ENCODE data around the gene ACADSB.

Gene ACADSB

GRCh38 chr10:123008355-123009104, at the start of gene ACADSB, which contains the start of gene IKZF5:
ACADSB (plus strand) TSS chr10:123009006; CDS start chr10:123009030, 24 bp downstream.
IKZF5 (minus strand) TSS chr10:123008795; CDS start chr10:122998625, 10,170 bp downstream.
- DNase-seq: peak; percentile 98

GRCh38 chr10:122962405-122962804, 46.4 kb upstream of the ACADSB start:
- DNase-seq: no peak

DNA sequence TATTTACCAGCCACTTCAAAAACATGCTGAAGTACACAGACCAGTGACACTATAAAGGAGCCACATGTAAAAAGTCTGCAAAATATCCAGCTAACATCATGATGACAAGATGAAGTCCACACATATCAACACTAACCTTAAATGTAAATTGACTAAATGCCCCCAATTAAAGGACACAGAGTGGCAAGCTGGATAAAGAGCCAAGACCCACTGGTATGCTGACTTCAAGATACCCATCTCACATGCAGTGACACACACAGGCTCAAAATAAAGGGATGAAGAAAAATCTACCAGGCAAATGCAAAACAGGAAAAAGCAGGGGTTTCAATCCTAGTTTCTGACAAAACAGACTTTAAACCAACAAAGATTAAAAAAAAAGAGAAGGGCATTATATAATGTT, 41.9 kb upstream of the ACADSB start:
- no peak for DNase-seq

GRCh38 chr10:122968698-122969097, 40.1 kb upstream of the ACADSB start:
- DNase-seq: no peak

GRCh38 chr10:122974023-122974422, 34.8 kb upstream of the ACADSB start:
- DNase-seq: no peak

DNA sequence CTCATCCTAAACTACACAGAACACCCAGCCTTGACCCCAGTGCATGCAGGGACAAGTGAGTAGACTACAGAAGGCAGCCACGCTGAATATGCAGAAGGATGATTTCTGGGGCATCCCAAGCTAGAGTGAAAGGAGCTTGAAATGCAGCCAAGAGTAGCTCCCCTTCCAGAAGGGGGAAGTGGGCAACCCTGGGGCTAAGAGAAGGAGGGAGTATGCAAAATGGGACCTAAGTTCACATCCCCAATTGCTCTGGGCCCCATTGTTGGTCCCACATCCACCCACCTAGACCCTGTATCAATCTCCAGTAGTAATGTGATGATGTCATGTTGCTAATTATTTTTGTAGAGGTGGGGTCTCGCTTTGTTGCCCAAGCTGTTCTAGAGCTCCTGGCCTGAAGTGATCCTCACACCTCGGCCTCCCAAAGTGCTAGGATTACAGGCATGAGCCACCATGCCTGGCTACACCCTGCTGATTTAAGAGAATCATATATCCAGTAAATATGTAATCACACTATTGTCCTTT, 34.2 kb upstream of the ACADSB start:
- DNase-seq: no peak

DNA sequence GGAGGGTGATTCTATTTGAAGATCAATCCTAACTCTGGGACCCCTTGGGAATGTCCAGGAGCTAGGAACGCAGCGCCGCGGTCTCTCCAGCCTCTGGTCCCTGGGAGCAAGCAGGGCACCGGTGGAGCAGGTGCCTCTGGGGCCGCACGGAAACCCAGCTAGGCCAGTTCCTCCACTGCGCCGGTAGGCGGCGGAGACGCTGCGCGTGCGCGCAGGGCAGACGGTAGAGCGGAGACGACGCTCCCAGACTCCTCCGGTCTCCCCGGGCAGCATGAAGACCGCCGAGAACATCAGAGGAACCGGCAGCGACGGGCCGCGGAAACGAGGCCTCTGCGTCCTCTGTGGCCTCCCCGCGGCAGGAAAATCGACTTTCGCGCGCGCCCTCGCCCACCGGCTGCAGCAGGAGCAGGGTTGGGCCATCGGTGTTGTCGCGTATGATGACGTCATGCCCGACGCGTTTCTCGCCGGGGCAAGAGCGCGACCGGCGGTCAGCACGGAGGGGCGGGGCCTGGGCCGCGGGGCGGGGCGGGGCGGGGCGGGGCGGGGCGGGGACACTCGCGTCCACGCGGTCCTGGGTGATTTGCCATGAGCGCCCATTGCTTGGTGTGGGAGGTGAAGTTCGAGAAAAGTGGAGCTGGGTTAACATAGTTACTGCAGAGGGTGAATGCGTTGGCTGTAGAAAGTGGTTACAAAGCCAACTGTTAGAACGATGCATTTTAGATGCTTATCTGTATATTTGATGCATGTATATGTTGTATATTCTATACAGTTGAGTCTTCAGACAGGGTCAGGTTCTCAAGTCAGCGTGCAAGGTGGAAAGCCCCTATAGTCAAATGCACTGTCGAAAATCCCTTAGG, 28.4 kb upstream of the ACADSB start, which contains the start of gene PSTK:
PSTK (plus strand) TSS at position 193 of the 857 bp plus-strand sequence; CDS start at position 272, 79 bp downstream.
- DNase-seq: peak; percentile 94

DNA sequence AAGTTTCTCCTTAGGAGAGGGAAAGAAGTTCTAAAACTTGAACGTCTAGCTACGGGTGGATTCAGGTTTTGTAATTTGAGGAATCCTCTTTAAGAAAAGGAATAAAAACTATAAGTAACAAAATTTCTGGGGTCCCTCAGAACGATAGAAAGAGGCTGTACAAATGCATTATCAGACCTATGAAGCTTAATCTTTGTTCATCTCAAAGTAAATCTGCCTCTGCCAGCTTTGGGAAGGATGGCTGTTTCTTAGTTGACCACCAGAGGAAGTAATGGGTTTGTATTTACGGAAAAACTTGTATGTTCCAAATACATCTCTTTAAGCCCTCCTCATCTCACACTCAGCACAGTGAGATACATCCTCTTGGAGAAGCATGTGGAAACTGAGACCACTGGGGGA, 27.7 kb upstream of the ACADSB start:
- DNase-seq: no peak

GRCh38 chr10:122983898-122984297, 24.9 kb upstream of the ACADSB start:
- DNase-seq: no peak

- no peak for DNase-seq
Observed at GRCh38 chr10:122984708-122985107, 24.1 kb upstream of the ACADSB start.

DNA sequence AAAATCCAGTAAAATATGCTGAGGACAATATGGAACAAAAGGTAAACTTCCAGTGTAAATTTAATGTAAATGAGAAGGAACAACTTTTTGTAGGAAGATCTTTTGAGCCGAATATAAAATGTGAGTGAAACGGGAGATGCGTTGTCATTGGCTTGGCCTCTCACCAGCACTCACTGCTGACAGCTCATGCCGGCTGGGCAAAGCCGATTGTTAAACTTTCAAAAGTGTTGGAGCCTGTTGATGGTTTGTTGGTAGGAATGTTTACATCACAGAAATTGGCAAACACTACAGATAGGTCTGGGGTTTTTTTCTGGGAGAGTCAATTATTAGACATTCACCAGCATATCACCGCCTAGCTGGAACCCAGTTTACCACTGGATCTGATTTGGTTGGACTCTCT, 22.5 kb upstream of the ACADSB start:
- DNase-seq: no peak

- no peak for DNase-seq
Observed at GRCh38 chr10:122988501-122988900, 20.3 kb upstream of the ACADSB start.

- no peak for DNase-seq
Observed at GRCh38 chr10:122990278-122990677, 18.5 kb upstream of the ACADSB start.

GRCh38 chr10:122992031-122992585, 16.7 kb upstream of the ACADSB start:
- no peak for DNase-seq

GRCh38 chr10:122993797-122994336, 14.9 kb upstream of the ACADSB start:
- no peak for DNase-seq

GRCh38 chr10:122995936-122996335, 12.9 kb upstream of the ACADSB start:
- DNase-seq: no peak

GRCh38 chr10:122997864-122998263, 10.9 kb upstream of the ACADSB start:
- no peak for DNase-seq

DNA sequence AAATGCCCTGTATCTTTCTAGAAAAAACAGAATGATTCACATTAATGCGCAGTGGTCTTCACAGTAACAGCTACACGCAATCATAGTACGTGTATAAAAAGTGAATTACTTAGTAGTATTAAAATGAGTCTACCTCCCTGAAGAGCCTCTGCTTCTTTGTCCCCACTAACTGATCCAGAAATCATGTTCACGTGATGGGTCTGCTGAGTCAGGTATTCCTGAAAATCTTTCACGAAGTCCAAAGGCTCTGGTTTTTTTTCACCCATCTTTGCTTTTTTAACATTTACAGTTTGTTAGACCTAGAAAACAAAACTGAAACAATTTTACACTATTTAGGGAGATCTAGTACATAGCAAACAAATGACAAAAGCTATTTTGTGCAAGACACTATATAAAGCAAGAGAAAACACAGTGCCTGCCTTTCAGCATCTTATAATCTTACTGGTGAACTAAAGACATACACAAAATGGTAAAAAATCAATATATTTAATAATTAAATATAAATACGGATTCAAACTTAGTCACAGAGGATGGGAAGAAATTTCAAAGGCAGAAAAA, 10.4 kb upstream of the ACADSB start:
- no peak for DNase-seq

DNA sequence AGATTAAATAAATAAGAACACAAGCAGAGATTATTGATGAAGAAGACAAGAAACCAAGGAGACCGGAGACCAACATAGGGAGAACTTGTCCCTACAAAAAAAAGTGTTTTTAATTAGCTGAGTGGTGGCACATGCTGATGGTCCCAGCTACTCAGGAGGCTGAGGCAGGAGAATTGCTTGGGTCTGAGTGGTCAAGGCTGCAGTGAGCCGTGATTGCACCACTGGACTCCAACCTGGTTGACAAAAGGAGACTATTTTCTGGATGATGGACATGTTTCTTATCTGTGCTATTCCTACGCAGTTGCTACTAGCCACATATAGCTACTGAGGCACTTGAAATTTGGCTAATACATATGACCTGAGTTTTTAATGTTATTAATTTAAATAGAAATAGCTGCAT, 9.9 kb upstream of the ACADSB start:
- no peak for DNase-seq

- DNase-seq: no peak
Observed at GRCh38 chr10:122999347-122999746, 9.5 kb upstream of the ACADSB start.

DNA sequence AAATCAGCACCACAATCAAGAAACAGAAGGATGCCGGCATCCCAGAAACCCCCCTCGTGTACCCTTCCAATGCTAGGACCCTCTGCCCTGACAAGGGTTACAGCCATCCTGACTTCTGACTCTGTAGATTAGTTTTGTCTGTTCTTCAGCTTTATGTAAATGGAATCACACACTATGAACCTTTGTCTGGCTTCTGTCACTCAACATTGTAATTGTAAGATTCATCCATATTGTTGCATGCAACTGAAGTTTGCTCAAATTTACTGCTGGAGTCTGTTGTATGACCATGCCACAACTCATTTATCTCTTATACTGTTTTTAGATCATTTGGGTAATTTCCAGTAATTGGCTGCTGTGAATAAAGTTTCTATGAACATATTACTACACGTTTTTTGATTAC, 8.7 kb upstream of the ACADSB start:
- DNase-seq: no peak

GRCh38 chr10:123001370-123001769, 7.4 kb upstream of the ACADSB start:
- DNase-seq: no peak

DNA sequence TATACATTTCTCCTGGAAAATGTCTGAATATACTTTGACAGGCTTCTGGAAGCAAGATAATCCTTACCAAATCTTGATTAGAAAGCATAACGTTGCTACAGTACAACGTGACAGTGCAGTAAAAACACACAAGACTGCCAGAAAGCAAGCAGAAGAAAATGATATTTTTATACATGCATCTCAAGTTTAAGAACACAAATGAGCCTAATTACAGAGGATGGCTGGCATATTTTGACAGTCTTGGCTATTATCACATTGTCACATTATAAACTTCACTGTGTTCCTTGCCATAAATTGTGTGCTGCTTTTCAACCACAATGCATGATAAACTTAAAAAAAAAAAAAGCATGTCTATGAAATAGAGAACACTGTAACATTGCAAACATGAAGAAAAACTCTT, 4.5 kb upstream of the ACADSB start:
- no peak for DNase-seq

Measured in left hindlimb (tissue), 1 donor.